HG02981 (cell line): Measurements from ENCODE around the gene ACAP3.

Experiments
- ATAC-seq: cut with Tn5 transposase; IDR thresholded peaks from one replicate; pipeline ENCODE4 v1.9.1; 2021; ENCODE audit warnings: mild to moderate bottlenecking, moderate library complexity; ENCODE audit not compliant: unreplicated experiment

ACAP3 gene

GRCh38 chr1:1272341-1273208 lies 35.2 kb downstream of the ACAP3 start:
- no peak for ATAC-seq

DNA sequence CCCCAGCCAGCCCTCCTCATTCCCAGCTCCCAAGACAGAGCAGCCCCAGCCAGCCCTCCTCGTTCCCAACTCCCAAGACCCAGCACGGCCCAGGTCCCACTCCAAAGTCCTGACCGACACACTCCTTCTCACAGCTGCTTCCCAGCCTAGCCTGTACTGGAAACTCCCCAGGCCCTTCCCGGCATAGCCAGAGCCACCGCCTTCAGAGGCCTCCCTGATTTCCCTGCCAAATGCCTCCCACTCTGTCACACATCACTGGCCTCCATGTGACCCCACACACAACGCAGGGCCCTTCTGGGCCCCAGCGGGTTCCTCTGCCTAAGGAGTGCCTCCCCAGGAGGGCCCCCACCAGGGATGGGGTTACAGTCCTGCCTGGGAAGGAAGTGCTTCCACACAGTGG lies 36.9 kb downstream of the ACAP3 start:
- no peak for ATAC-seq

- ATAC-seq: no peak
These were observed 39.4 kb downstream of the ACAP3 start for GRCh38 chr1:1268284-1268682.

DNA sequence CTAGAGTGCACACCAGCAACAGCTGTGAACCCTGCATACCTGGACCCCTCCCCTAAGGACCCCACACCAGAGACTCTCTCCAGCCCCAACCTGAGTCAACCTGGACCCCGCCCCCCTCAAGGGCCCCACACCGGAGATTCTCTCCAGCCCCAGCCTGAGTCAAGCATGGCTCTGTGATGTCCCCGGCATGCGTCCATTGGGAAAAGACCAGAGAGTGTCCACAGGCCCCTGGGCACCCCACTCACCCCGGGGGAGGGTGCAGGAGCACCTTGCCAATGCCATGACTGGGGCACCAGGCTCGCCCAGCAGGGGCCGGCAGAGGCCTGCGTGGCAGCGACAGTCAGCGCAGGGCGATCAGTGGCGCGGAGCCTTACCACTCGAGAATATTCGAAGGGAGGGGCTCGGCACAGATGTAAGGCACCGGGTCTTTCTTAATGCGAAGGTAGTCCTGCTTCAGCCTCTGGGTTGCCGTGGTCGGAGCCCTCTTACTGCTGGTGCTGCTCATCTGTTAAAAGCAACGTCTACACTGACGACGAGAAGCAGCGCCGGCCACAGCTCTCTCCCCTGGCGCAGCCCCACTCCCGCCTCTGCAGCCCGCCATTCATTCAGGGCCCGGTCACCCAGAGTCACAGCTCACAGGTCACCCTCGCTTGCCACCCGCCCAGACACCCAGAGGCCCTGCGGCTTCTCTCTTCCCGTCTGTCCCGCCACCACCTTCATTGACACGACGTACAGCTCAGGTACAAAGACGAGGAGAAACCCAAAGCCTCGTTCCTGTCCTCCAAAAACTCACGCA lies 40.0 kb downstream of the ACAP3 start:
- ATAC-seq: no peak

DNA sequence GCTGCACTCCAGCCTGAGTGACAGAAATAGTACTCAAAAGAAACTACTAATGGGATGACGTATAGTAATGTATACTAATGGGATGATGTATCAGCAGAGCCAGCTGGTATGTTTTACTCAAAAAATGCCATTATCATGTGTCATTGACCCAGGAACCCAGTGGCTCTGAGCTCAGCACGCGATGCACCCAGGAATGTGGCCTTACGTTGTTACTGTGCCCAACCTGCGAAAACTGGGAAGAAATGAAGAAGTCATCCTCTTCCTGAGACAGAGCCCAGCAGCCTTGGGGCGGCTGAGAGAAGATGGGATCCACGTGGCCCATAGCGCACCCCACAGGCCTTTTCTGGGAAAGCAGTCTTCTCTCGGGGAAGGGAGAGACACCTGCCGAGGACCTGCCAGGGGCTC lies 42.9 kb downstream of the ACAP3 start:
- no peak for ATAC-seq

DNA sequence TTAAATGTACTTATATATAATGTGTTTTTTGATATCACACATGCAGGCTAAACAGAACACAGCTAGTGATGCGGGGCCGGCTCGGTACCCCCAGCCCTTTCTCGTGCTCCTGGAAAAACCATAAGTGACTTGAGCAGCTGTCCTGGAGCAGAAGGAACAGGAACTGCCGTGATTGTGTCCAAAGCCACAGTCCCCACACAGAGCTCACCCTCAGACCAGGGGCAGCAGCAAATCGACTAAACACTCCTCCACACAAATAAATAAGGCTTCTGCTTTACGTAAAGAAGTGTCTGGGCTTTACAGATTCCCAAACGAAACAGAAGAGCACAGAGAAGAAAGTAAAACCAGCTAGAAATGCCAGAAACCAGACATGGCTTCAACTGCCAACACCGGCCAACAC lies 43.7 kb downstream of the ACAP3 start:
- no peak for ATAC-seq

- no peak for ATAC-seq
These were observed 45.0 kb downstream of the ACAP3 start for GRCh38 chr1:1262758-1263157.

- ATAC-seq: no peak
These were observed 45.7 kb downstream of the ACAP3 start for GRCh38 chr1:1262071-1262470.

- no peak for ATAC-seq
These were observed 46.7 kb downstream of the ACAP3 start for GRCh38 chr1:1260843-1261560.

GRCh38 chr1:1259951-1260600 lies 47.7 kb downstream of the ACAP3 start:
- ATAC-seq: no peak

DNA sequence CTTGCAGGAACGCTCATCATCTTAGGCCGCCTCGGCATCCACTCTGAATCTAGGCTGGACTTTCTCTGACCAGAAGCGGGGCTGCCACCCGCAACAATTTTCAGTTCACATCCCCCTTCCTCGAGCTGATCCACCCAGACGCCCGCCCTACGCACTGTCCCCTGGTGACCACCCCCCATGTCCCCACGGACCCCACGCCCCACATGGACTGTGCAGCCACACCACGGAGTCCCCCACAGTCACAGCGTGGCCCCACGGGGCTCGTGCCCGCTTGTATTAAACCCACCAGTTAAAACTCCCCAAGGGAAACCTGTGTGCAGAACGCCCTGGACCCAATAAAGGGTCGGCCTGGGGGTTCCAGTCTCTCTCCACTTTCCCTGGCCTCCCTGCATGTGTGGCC lies 48.2 kb downstream of the ACAP3 start:
- ATAC-seq: no peak

DNA sequence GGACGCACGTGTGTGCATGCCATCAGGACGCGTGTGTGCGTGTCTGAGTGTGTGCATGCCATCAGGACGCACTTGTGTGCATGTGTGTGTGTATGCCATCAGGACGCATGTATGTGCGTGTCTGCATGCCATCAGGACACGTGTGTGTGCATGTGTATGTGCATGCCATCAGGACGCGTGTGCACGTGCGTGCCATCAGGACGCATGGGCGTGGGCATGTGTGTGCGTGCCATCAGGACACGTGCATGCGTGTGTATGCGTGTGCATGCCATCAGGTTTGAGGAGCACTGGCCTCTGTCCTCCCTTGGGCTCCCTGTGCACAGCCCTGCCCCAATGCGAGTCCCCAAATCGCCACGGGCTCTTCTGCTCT lies 48.6 kb downstream of the ACAP3 start:
- no peak for ATAC-seq

DNA sequence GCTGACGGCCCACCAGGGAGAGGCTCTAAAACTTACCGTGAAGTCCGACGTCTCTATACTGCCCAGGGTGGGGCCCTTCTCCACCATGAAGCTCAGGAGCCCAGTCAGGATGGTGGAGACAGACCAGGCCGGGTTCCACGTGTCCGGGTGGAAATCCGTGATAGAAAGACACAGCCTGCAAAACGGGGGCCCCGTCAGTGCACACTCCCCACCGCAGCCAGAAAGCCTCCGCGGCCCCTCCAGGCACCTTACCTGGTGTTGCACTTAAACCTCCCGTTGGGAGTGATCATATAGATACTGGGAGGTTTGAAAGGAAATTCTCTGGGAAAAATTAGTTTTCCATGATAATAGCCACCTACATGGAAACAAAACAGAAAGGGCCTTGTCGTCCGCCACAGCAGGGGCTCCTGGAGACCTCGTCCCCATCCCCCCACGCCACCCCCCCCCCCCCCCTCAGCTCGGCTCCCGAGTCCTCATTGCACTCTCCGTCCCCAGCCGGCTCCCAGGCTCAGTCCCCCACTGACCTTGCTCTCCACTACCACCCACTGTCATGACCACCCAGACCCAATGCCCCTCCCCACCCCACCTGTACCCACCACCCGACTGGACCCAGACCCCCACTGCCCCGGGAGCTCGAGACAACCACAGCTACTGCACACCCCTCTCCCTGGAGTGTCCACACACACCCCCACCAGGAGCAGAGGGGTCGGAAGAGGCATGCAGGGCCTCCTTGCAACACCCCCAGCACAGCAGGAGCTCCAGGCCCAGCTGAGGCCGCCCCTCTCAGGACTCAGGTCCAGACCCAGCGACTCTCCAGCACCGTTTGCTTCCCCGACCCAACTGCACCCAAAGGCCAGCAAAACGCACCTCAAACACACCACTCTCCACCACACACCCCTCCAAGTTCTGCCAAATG lies 50.5 kb downstream of the ACAP3 start:
- no peak for ATAC-seq

GRCh38 chr1:1255611-1256010 lies 52.1 kb downstream of the ACAP3 start:
- ATAC-seq: no peak

GRCh38 chr1:1255078-1255477 lies 52.7 kb downstream of the ACAP3 start:
- no peak for ATAC-seq

- ATAC-seq: no peak
These were observed 53.1 kb downstream of the ACAP3 start for GRCh38 chr1:1254667-1254998.

GRCh38 chr1:1253972-1254666 lies 53.6 kb downstream of the ACAP3 start:
- ATAC-seq: no peak

GRCh38 chr1:1253314-1253713 lies 54.4 kb downstream of the ACAP3 start:
- no peak for ATAC-seq

- ATAC-seq: no peak
These were observed 56.9 kb downstream of the ACAP3 start for GRCh38 chr1:1250786-1251284.
